Duodenal mucosa (tissue), 2 donors: ENCODE measurements around the gene GREB1.

ENCODE experiments used
- H3K27ac ChIP-seq: one replicate; pipeline ENCODE4 v1.7.0; 2013; ENCODE audit warnings: low read depth, low read length
- H3K27me3 ChIP-seq, 2 donors: one replicate each; pipeline ENCODE4 v1.7.0; 2013; ENCODE audit warnings: low read length in 2 of 2, control low read depth in 1 of 2; ENCODE audit not compliant: insufficient read depth in 2 of 2, control insufficient read depth in 1 of 2
- H3K36me3 ChIP-seq, 2 donors: one replicate each; pipeline ENCODE4 v1.7.0; 2013; ENCODE audit warnings: low read length in 2 of 2, control low read depth in 1 of 2; ENCODE audit not compliant: insufficient read depth in 2 of 2, control insufficient read depth in 1 of 2
- H3K4me1 ChIP-seq, 2 donors: one replicate each; pipeline ENCODE4 v1.7.0; 2013; ENCODE audit warnings: low read length in 2 of 2, control low read depth in 1 of 2; ENCODE audit not compliant: insufficient read depth in 2 of 2, control insufficient read depth in 1 of 2
- H3K4me3 ChIP-seq, 2 donors: one replicate each; pipeline ENCODE4 v1.7.0; 2013; ENCODE audit warnings: low read length in 2 of 2, low read depth in 1 of 2
- H3K9ac ChIP-seq, 2 donors: one replicate each; pipeline ENCODE4 v1.7.0; 2013; ENCODE audit warnings: low read length in 2 of 2, low read depth in 1 of 2
- H3K9me3 ChIP-seq, 2 donors: one replicate each; pipeline ENCODE4 v1.7.0; 2013; ENCODE audit warnings: low read length in 2 of 2, control low read depth in 1 of 2; ENCODE audit not compliant: control insufficient read depth in 1 of 2

GREB1 gene

GRCh38 chr2:11550302-11550701 lies 16.5 kb downstream of the GREB1 start:
- H3K27me3 ChIP-seq: no peaks in the 10 kb centered on the region
- H3K9ac ChIP-seq: no peak overlapping the region
- H3K36me3 ChIP-seq: no peaks in the 10 kb centered on the region
- no peaks in the 10 kb centered on the region for H3K9me3 ChIP-seq
- H3K27ac ChIP-seq: no peak overlapping the region
- H3K4me3 ChIP-seq: no peak overlapping the region
- H3K4me1 ChIP-seq: no peaks in the 10 kb centered on the region

- Histone ChIP-seq H3K27me3 (peaks cover 0 to 3% of the 10 kb centered on the region in 2 donors), H3K9ac (no peak overlapping the region), H3K36me3 (no peaks in the 10 kb centered on the region), H3K4me3 (no peak overlapping the region), H3K27ac (no peak overlapping the region), H3K9me3 (no peaks in the 10 kb centered on the region), H3K4me1 (no peaks in the 10 kb centered on the region)
Measured at GRCh38 chr2:11550901-11551568, 17.2 kb downstream of the GREB1 start.

GRCh38 chr2:11551569-11552259 lies 17.9 kb downstream of the GREB1 start:
- peaks cover 6 to 10% of the 10 kb centered on the region in 2 donors for H3K27me3 ChIP-seq
- H3K4me3 ChIP-seq: no peak overlapping the region
- H3K36me3 ChIP-seq: no peaks in the 10 kb centered on the region
- H3K9me3 ChIP-seq: no peaks in the 10 kb centered on the region
- H3K9ac ChIP-seq: no peak overlapping the region
- no peaks in the 10 kb centered on the region for H3K4me1 ChIP-seq
- H3K27ac ChIP-seq: no peak overlapping the region

- H3K27me3 ChIP-seq: peaks cover 6 to 10% of the 10 kb centered on the region in 2 donors
- no peaks in the 10 kb centered on the region for H3K36me3 ChIP-seq
- no peak overlapping the region for H3K27ac ChIP-seq
- H3K9ac ChIP-seq: no peak overlapping the region
- no peak overlapping the region for H3K4me3 ChIP-seq
- H3K9me3 ChIP-seq: no peaks in the 10 kb centered on the region
- H3K4me1 ChIP-seq: no peaks in the 10 kb centered on the region
Measured at GRCh38 chr2:11552260-11552638, 18.4 kb downstream of the GREB1 start.

- Histone ChIP-seq H3K4me3 (no peak overlapping the region), H3K27ac (no peak overlapping the region), H3K4me1 (no peaks in the 10 kb centered on the region), H3K9ac (no peak overlapping the region), H3K9me3 (no peaks in the 10 kb centered on the region), H3K27me3 (peaks cover 6 to 10% of the 10 kb centered on the region in 2 donors), H3K36me3 (no peaks in the 10 kb centered on the region)
Measured at GRCh38 chr2:11553661-11554398, 20.0 kb downstream of the GREB1 start.

GRCh38 chr2:11554399-11554716 lies 20.5 kb downstream of the GREB1 start:
- Histone ChIP-seq H3K36me3 (no peaks in the 10 kb centered on the region), H3K4me3 (no peak overlapping the region), H3K27ac (no peak overlapping the region), H3K27me3 (peaks cover 6 to 10% of the 10 kb centered on the region in 2 donors), H3K9ac (no peak overlapping the region), H3K9me3 (no peaks in the 10 kb centered on the region), H3K4me1 (no peaks in the 10 kb centered on the region)

- Histone ChIP-seq H3K4me3 (no peak overlapping the region), H3K9ac (no peak overlapping the region), H3K27ac (no peak overlapping the region), H3K36me3 (no peaks in the 10 kb centered on the region), H3K9me3 (no peaks in the 10 kb centered on the region), H3K27me3 (peaks cover 6 to 10% of the 10 kb centered on the region in 2 donors), H3K4me1 (no peaks in the 10 kb centered on the region)
Measured at GRCh38 chr2:11556101-11556806, 22.4 kb downstream of the GREB1 start.

GRCh38 chr2:11558214-11558886 lies 24.5 kb downstream of the GREB1 start:
- Histone ChIP-seq H3K27me3 (peaks cover 6 to 10% of the 10 kb centered on the region in 2 donors), H3K9me3 (no peaks in the 10 kb centered on the region), H3K9ac (no peak overlapping the region), H3K27ac (no peak overlapping the region), H3K4me3 (no peak overlapping the region), H3K36me3 (no peaks in the 10 kb centered on the region), H3K4me1 (no peaks in the 10 kb centered on the region)

- H3K4me3 ChIP-seq: no peak overlapping the region
- H3K27ac ChIP-seq: no peak overlapping the region
- peaks cover 6 to 10% of the 10 kb centered on the region in 2 donors for H3K27me3 ChIP-seq
- H3K4me1 ChIP-seq: no peaks in the 10 kb centered on the region
- H3K36me3 ChIP-seq: no peaks in the 10 kb centered on the region
- no peak overlapping the region for H3K9ac ChIP-seq
- no peaks in the 10 kb centered on the region for H3K9me3 ChIP-seq
Measured at GRCh38 chr2:11559066-11559785, 25.4 kb downstream of the GREB1 start.
